SIG-M5 treated with dmso at 0.1 percent for 504 hours (cell line): ENCODE data around the gene SIAE.

Experiments used
- DNase-seq: peaks from one replicate; lab custom pipeline; 2025; ENCODE audit not compliant: unreplicated experiment; lab: John Stamatoyannopoulos, UW

The SIAE gene

GRCh38 chr11:124669193-124669592 lies 4.3 kb downstream of the SIAE start:
- DNase-seq: peak; percentile 41

GRCh38 chr11:124667601-124668000 lies 5.9 kb downstream of the SIAE start:
- DNase-seq: no peak

GRCh38 chr11:124663861-124664260 lies 9.7 kb downstream of the SIAE start:
- no peak for DNase-seq

- DNase-seq: no peak
Observed at GRCh38 chr11:124662106-124662505, 11.4 kb downstream of the SIAE start.

- no peak for DNase-seq
Observed at GRCh38 chr11:124661553-124661952, 12.0 kb downstream of the SIAE start.

GRCh38 chr11:124658986-124659385 lies 14.6 kb downstream of the SIAE start:
- DNase-seq: no peak

GRCh38 chr11:124658501-124658900 lies 15.0 kb downstream of the SIAE start:
- DNase-seq: no peak

- no peak for DNase-seq
Observed at GRCh38 chr11:124657904-124658303, 15.6 kb downstream of the SIAE start.

GRCh38 chr11:124656774-124657630 lies 16.5 kb downstream of the SIAE start:
- no peak for DNase-seq

- DNase-seq: no peak
Observed at GRCh38 chr11:124648610-124649009, 24.9 kb downstream of the SIAE start.

GRCh38 chr11:124646148-124646547 lies 27.4 kb downstream of the SIAE start:
- peak; percentile 30 for DNase-seq

GRCh38 chr11:124644426-124645280 lies 28.9 kb downstream of the SIAE start:
- peak; percentile 51 for DNase-seq

GRCh38 chr11:124643605-124644425 lies 29.7 kb downstream of the SIAE start:
- no peak for DNase-seq

GRCh38 chr11:124643042-124643604 lies 30.4 kb downstream of the SIAE start:
- no peak for DNase-seq

- no peak for DNase-seq
Observed at GRCh38 chr11:124642628-124643027, 30.9 kb downstream of the SIAE start.

- no peak for DNase-seq
Observed at GRCh38 chr11:124640666-124641065, 32.9 kb downstream of the SIAE start.

- no peak for DNase-seq
Observed at GRCh38 chr11:124639186-124639585, 34.4 kb downstream of the SIAE start.

GRCh38 chr11:124638500-124638899 lies 35.0 kb downstream of the SIAE start:
- no peak for DNase-seq

- DNase-seq: no peak
Observed at GRCh38 chr11:124635932-124636331, 37.6 kb downstream of the SIAE start.

GRCh38 chr11:124633355-124633754 lies 40.2 kb downstream of the SIAE start:
- DNase-seq: peak; percentile 21

- DNase-seq: no peak
Observed at GRCh38 chr11:124629961-124630360, 43.6 kb downstream of the SIAE start.
